ENCODE data around the gene CA10.

Gene CA10

DNA sequence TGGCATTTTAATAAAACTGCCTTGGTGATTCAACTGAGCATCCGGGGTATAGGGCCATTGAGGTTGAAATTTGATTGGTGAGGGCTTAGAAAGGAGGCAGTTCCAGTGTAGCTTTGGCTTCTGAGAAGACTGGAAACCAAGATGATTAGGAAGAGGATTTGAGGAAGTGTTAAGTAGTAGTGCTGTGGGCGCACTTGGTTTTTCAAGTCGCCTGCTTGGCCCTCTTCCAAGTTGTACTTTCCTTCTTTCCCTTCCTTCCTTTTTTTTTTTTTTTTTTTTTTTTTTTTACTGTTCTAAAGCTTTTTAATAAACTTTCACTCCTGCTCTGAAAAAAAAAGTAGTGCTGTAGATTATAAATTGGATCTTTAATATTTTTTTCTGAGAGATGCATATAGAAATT is 577.6 kb downstream of the CA10 start:
- no peak overlapping the region for H3K27ac ChIP-seq
- H3K4me3 ChIP-seq: no peak overlapping the region
- TF ChIP-seq, protein P1, sequence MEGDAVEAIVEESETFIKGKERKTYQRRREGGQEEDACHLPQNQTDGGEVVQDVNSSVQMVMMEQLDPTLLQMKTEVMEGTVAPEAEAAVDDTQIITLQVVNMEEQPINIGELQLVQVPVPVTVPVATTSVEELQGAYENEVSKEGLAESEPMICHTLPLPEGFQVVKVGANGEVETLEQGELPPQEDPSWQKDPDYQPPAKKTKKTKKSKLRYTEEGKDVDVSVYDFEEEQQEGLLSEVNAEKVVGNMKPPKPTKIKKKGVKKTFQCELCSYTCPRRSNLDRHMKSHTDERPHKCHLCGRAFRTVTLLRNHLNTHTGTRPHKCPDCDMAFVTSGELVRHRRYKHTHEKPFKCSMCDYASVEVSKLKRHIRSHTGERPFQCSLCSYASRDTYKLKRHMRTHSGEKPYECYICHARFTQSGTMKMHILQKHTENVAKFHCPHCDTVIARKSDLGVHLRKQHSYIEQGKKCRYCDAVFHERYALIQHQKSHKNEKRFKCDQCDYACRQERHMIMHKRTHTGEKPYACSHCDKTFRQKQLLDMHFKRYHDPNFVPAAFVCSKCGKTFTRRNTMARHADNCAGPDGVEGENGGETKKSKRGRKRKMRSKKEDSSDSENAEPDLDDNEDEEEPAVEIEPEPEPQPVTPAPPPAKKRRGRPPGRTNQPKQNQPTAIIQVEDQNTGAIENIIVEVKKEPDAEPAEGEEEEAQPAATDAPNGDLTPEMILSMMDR (IDR thresholded peaks at IDR 0.05): no peak
- DNase-seq (ENCODE audit: low spot score): no peak

All from coronary artery (tissue), 2 donors.